GM12891 (cell line): ENCODE results near the gene IRF5.

Experiments used
- POLR2A ChIP-seq: IDR thresholded peaks from 2 replicates; pipeline ENCODE4 v1.6.1; 2011; ENCODE audit warnings: low read depth, low read length, control low read depth
- POLR2AphosphoS5 ChIP-seq: IDR thresholded peaks from 2 replicates; pipeline ENCODE4 v1.6.1; 2011; ENCODE audit warnings: low read depth, low read length, control low read depth

DNA sequence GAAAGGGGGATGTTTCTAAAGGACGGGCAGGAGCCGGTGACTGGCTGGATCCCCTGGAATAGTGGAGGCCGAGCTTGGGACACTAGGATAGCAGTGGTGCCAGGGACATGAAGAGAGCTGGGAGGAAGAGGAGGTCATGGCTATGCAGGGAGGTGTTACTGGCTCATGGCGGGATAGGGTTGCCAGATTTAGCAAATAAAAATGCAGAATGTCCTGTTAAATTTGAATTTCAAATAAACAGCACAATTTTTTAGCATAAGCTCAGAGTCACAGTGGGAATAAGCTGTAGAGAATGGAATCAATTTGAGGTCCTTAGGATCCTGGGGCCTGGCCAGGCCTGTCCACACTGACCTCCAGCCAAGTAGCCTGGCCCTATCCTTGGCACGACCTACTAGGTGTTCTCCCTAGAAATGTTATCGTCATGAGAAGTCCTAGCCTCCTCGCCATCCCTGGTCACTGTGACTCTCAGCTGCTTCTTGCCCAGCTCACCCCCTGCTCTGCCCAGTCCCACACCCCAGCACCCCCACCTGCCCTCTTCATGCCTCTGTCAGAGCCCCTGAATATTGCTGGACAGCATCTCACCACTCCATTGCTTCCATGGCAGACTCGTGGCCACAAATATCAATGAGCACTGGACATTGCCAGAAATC is 19.6 kb upstream of the IRF5 start:
- no peak for TF ChIP-seq POLR2AphosphoS5
- TF ChIP-seq POLR2A, result no peak
